Activated B cell treated with CpG ODN at 0.5 μM for 24 hours (primary cell): ENCODE results near the gene ERC2. TPM values are rescaled to one million over a fixed set of nuclear protein-coding genes. Genes with fewer than 3 reads are reported as not detected.

Experiments
- ATAC-seq: fragments of 200-7000 bp; cut with Tn5 transposase; one replicate; pipeline ENCODE4 v1.10.0; 2021; ENCODE audit warnings: low read depth, mild to moderate bottlenecking, moderate library complexity
- CTCF ChIA-PET: fragments of 350-600 bp; sonication (Branson Sonifier 250); formaldehyde crosslinking; loops from one replicate; lab custom pipeline; 2021; ENCODE audit warnings: antibody characterized with exemption; lab: Charles Lee
- POLR2A ChIA-PET: fragments of 350-600 bp; sonication (Branson Sonifier 250); formaldehyde crosslinking; loops from one replicate; lab custom pipeline; 2021; ENCODE audit warnings: antibody characterized with exemption; lab: Charles Lee
- DNase-seq: peaks from one replicate; pipeline ENCODE4 v3.0.0; 2022
- H3K27ac Mint-ChIP-seq: one replicate; pipeline ENCODE4 v1.8.0; 2020; ENCODE audit warnings: mixed read lengths
- H3K27me3 Mint-ChIP-seq: one replicate; pipeline ENCODE4 v1.8.0; 2021; ENCODE audit warnings: mixed read lengths
- H3K36me3 Mint-ChIP-seq: one replicate; pipeline ENCODE4 v1.8.0; 2021; ENCODE audit warnings: low read depth, mixed read lengths
- H3K4me1 Mint-ChIP-seq: one replicate; pipeline ENCODE4 v1.8.0; 2021; ENCODE audit warnings: mixed read lengths
- H3K4me3 Mint-ChIP-seq: one replicate; pipeline ENCODE4 v1.8.0; 2020; ENCODE audit warnings: mild to moderate bottlenecking, mixed read lengths
- H3K9me3 Mint-ChIP-seq: one replicate; pipeline ENCODE4 v1.8.0; 2020; ENCODE audit warnings: mixed read lengths
- intact Hi-C: fragments of 100-400 bp; cut with micrococcal nuclease; formaldehyde crosslinking; loops from one replicate; pipeline ENCODE4 v1.15.1; 2024
- total RNA-seq: library from RNA; stranded (reverse); gene quantifications from 2 replicates; pipeline ENCODE4 v1.2.3, GENCODE V29; 2022
- TF ChIP-seq, protein P1 (sequence below): fragments of 200-600 bp; IDR thresholded peaks from one replicate; pipeline ENCODE4 v1.8.0; 2022; ENCODE audit warnings: antibody characterized with exemption, mild to moderate bottlenecking

ERC2 gene
- total RNA-seq, 1 donor from 2014 or later = not detected

DNA sequence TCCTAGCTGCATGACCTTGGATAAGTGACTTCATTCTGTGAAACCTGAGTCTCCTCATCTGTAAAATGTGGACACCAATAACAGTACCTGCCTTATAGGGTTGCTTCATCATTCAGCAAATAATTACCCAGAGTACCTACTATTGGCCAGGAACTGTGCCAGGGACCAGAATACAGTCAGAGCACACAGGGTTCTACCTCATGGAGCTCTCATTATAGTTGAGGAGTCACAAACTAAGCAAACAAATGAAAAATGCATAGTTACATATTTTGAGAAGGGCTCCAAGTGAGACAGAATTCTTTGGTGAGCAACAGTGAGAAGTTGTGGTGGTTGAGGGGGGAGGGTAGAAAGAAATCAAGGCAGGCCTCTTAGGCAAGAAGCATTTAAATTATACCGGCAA, 672.5 kb downstream of the ERC2 start:
- Mint-ChIP-seq H3K27me3 (no peaks in the 10 kb centered on the region), H3K4me1 (no peaks in the 10 kb centered on the region), H3K9me3 (peaks cover 2% of the 10 kb centered on the region), H3K4me3 (no peak overlapping the region), H3K27ac (no peak overlapping the region), H3K36me3 (no peaks in the 10 kb centered on the region)
- POLR2A ChIA-PET = no interaction called here
- CTCF ChIA-PET = no interaction called here
- intact Hi-C loops = no loop called here
- TF ChIP-seq, protein P1, sequence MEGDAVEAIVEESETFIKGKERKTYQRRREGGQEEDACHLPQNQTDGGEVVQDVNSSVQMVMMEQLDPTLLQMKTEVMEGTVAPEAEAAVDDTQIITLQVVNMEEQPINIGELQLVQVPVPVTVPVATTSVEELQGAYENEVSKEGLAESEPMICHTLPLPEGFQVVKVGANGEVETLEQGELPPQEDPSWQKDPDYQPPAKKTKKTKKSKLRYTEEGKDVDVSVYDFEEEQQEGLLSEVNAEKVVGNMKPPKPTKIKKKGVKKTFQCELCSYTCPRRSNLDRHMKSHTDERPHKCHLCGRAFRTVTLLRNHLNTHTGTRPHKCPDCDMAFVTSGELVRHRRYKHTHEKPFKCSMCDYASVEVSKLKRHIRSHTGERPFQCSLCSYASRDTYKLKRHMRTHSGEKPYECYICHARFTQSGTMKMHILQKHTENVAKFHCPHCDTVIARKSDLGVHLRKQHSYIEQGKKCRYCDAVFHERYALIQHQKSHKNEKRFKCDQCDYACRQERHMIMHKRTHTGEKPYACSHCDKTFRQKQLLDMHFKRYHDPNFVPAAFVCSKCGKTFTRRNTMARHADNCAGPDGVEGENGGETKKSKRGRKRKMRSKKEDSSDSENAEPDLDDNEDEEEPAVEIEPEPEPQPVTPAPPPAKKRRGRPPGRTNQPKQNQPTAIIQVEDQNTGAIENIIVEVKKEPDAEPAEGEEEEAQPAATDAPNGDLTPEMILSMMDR = no peak
- ATAC-seq = no peak
- no peak for DNase-seq

DNA sequence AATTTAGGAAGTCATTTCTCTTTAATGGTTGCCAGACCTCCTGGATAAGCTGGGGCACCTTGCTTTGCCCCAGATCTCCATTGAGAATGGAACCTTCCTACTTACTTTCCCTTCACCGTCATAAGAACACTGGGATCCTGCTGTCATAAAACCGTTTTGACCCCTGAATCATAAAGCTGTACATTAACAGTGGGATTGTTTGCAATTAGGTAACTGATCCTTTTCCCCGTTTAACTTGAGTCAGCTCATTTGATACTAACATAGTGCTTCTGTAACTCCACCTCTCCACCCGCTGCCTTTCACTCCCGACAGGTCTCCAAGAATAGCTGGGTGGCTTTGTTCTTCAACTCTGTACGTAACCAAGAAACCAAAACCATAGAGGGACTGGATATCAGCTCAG, 673.0 kb downstream of the ERC2 start:
- H3K27me3 Mint-ChIP-seq = no peaks in the 10 kb centered on the region
- H3K4me3 Mint-ChIP-seq = no peak overlapping the region
- CTCF ChIA-PET = no interaction called here
- POLR2A ChIA-PET = no interaction called here
- peaks cover 2% of the 10 kb centered on the region for H3K9me3 Mint-ChIP-seq
- no peaks in the 10 kb centered on the region for H3K36me3 Mint-ChIP-seq
- intact Hi-C loops = no loop called here
- DNase-seq (no peak), ATAC-seq (no peak)
- H3K4me1 Mint-ChIP-seq = no peaks in the 10 kb centered on the region
- H3K27ac Mint-ChIP-seq = no peak overlapping the region
- TF ChIP-seq, protein P1 = no peak

DNA sequence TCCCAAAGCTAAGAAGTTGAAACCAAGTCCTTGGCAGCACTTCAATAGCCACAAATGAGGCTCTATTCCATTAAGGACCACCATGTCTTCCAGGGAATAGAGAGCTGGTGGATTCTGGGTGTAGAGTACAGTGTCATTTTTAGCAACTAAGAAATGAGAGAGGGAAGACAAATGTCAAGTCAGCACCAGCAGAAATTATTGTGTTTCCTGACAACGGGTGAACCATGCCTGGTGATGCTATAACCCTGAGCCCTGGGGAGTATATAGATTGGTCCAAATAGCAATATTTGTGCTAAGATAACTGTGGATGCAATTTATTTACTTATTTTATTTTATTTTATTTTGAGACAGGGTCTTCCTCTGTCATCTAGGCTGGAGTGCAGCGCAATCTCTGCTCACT, 675.5 kb downstream of the ERC2 start:
- TF ChIP-seq, protein P1 = no peak
- CTCF ChIA-PET = no interaction called here
- Mint-ChIP-seq H3K4me1 (no peaks in the 10 kb centered on the region), H3K4me3 (no peak overlapping the region), H3K36me3 (no peaks in the 10 kb centered on the region), H3K9me3 (no peaks in the 10 kb centered on the region), H3K27ac (no peak overlapping the region), H3K27me3 (no peaks in the 10 kb centered on the region)
- ATAC-seq (no peak), DNase-seq (no peak)
- intact Hi-C loops = no loop called here
- POLR2A ChIA-PET = no interaction called here

DNA sequence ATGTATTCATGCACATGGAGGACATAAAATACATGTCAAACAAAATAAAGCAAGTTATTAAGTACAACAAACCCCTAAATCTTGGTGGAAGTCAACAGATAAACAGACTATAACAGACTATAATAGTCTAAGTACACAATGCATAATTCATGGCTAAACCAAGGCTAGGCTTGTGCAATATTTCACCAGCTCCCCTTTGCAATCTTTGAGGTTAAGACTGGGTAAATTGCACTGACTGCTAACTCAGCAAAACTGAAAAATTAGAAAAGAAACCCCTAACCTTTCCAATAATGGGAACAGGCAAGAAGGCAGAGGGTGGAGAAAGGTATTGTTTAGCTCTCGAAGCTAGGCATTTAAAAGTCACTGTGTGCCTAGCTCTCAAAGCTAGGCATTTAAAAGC, 676.3 kb downstream of the ERC2 start:
- H3K4me1 Mint-ChIP-seq = no peaks in the 10 kb centered on the region
- DNase-seq (no peak), ATAC-seq (no peak)
- no peak overlapping the region for H3K4me3 Mint-ChIP-seq
- intact Hi-C loops = no loop called here
- ChIA-PET CTCF (no interaction called here), POLR2A (no interaction called here)
- H3K27me3 Mint-ChIP-seq = no peaks in the 10 kb centered on the region
- H3K36me3 Mint-ChIP-seq = no peaks in the 10 kb centered on the region
- no peaks in the 10 kb centered on the region for H3K9me3 Mint-ChIP-seq
- no peak overlapping the region for H3K27ac Mint-ChIP-seq
- TF ChIP-seq, protein P1 = no peak

DNA sequence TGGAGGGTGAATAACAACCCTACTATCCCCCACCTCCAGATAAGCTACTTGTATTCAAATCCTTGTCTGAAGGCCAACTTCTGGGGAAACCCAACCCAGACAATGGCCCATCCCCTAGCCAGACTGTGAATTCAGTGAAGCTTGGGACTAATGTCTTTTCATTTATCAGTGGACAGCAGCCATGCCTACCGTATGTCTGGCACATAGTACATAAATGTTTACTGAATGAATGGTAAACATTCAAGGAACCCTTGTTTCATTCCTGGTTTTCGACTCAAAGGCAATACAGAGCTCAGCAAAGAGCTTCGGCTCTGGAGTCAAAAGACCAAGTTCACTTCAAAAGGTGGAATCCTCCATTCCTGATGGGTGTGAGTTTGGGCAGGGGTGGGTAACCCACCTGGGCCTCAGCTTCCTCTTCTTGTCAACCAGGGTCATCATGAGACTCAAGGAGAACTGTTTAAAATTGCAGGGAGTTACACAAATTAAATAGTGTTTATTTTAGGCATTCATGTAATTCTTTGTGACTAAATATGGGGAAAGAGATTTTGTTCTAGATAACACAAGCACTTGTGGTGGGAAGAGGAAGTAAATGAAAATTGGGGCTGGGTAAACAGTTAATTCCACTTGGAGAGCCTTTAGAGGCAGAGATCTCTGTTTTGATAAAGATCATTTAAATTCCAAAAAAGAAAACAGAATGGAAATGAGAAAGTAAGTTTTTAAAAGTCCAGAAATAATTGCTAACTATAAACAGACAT, 677.5 kb downstream of the ERC2 start:
- no peaks in the 10 kb centered on the region for H3K27me3 Mint-ChIP-seq
- no peak for DNase-seq
- H3K4me3 Mint-ChIP-seq = no peak overlapping the region
- no peaks in the 10 kb centered on the region for H3K36me3 Mint-ChIP-seq
- TF ChIP-seq, protein P1 = no peak
- H3K4me1 Mint-ChIP-seq = no peaks in the 10 kb centered on the region
- intact Hi-C loops = no loop called here
- ATAC-seq = no peak
- ChIA-PET POLR2A (no interaction called here), CTCF (no interaction called here)
- no peak overlapping the region for H3K27ac Mint-ChIP-seq
- no peaks in the 10 kb centered on the region for H3K9me3 Mint-ChIP-seq
